Small intestine (tissue), 7 donors: Measurements from ENCODE around the gene PACSIN1. TPM values are rescaled to one million over a fixed set of nuclear protein-coding genes. Genes with fewer than 3 reads are reported as not detected.

Experiments used
- DNase-seq, 2 donors: peaks; one replicate each; pipeline versions ENCODE4 v3.0.0 to v3.0.0-alpha.2; 2013
- FAIRE-seq: peaks from 2 replicates; lab custom pipeline; 2012; peaks lifted over from hg19 to GRCh38; lab: Jason Lieb, UNC
- H3K27ac ChIP-seq, 3 donors: one replicate each; pipeline ENCODE4 v1.5.1; 2013; ENCODE audit warnings: low read length in 2 of 3, mild to moderate bottlenecking in 2 of 3, control low read depth in 1 of 3, inconsistent platforms in 1 of 3, low read depth in 1 of 3, moderate library complexity in 1 of 3
- H3K27me3 ChIP-seq, 3 donors: one replicate each; pipeline ENCODE4 v1.6.1; 2013; ENCODE audit warnings: low read length in 3 of 3, inconsistent platforms in 1 of 3; ENCODE audit not compliant: control insufficient read depth in 3 of 3, insufficient read depth in 3 of 3
- H3K36me3 ChIP-seq, 3 donors: one replicate each; pipeline ENCODE4 v1.6.1; 2013; ENCODE audit warnings: low read length in 3 of 3, inconsistent platforms in 1 of 3, low read depth in 1 of 3, mild to moderate bottlenecking in 1 of 3, moderate library complexity in 1 of 3; ENCODE audit not compliant: control insufficient read depth in 3 of 3, insufficient read depth in 2 of 3
- H3K4me1 ChIP-seq, 3 donors: one replicate each; pipeline ENCODE4 v1.6.1; 2013; ENCODE audit warnings: low read length in 2 of 3, inconsistent platforms in 1 of 3, low read depth in 1 of 3, mild to moderate bottlenecking in 1 of 3, moderate library complexity in 1 of 3; ENCODE audit not compliant: control insufficient read depth in 3 of 3, insufficient read depth in 2 of 3
- H3K4me3 ChIP-seq, 3 donors: one replicate each; pipeline ENCODE4 v1.5.1; 2013; ENCODE audit warnings: low read length in 3 of 3, control low read depth in 1 of 3, inconsistent platforms in 1 of 3, low read depth in 1 of 3, mild to moderate bottlenecking in 1 of 3, moderate library complexity in 1 of 3
- H3K9me3 ChIP-seq, 2 donors: one replicate each; pipeline ENCODE4 v1.6.1; 2013; ENCODE audit warnings: low read depth in 1 of 2, low read length in 1 of 2; ENCODE audit not compliant: control insufficient read depth in 2 of 2, insufficient read depth in 1 of 2
- WGBS, 3 donors: extraction: QIAGEN DNeasy Blood & Tissue Kit; methylation state at CpG; one replicate each; pipeline ENCODE4 v1.1.7; 2013; 5-methylcytosine and 5-hydroxymethylcytosine counted together
- polyA plus RNA-seq, 4 donors: library from polyadenylated mRNA; stranded (reverse) in 3 of 4; unstranded in 1 of 4; fragments of 200-250 nt in 3 of 4; fragments of 120-200 nt in 1 of 4; gene quantifications; one replicate each; pipeline versions ENCODE4 v1.2.1 to v1.2.3, GENCODE V29; 2013
- donor health status: healthy with polysubstance abuse.
- donor health status: control.
- donor health status: control.
- donor health status: Bipolar disorder and iron deficiency.
- donor health status: healthy.

The PACSIN1 gene
- polyA plus RNA-seq, 4 donors: 0.19 to 1.6 TPM; not detected in 2

DNA sequence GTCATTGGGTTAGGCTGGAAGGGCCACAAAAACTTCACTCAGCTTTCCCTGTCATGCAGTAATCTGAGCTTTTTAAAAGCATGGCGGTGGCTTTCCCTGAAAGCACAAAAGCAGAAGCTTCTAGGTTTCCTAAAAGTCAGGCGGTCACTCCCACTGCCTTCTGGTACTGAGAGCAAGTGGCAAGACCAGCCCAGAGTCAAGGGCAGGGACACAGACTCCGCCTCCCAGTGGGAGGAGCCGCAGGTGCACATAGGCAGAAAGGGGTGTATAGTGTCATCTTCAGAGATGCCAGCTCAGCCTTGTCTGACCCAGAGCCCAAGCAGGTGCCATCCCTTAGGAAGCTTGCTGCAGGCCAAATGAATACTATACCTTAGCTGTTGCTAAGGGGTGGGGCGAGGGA, 18.0 kb upstream of the PACSIN1 start:
- H3K27me3 ChIP-seq: no peaks in the 10 kb centered on the region
- 67 to 75% (median 72%) methylated on average over 5 of the region's 5 CpGs for WGBS, 3 donors

DNA sequence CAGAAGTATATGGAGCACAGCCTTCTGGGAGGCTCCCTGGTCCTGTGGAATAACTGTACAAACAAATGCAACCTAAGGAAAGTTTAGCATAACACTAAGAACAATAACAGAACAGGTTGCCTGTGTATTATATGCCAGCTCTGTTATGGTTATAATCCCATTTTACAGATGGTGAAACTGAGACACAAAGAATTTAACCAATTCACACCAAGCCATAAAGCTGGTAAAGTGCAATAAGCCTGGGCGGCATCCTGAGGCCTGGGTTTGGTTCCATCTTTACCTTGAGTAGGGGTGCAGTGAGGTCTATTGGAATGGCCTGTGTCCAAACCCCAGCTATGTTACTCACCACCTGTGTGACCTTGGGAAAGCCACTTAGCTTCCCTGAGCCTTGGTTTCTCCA, 14.7 kb upstream of the PACSIN1 start:
- Histone ChIP-seq H3K9me3 (peaks cover 0 to 3% of the 10 kb centered on the region in 2 donors), H3K36me3 (no peaks in the 10 kb centered on the region), H3K27me3 (no peaks in the 10 kb centered on the region), H3K4me1 (no peaks in the 10 kb centered on the region), H3K27ac (no peak overlapping the region), H3K4me3 (no peak overlapping the region)
- DNase-seq (no peak), FAIRE-seq (no peak)
- WGBS, 3 donors: 94 to 100% (median 95%) methylated on average over 1 of the region's 1 CpG

More for the DNA sequence above, 18.0 kb upstream of the PACSIN1 start:
- Histone ChIP-seq H3K4me3 (no peak overlapping the region), H3K4me1 (no peaks in the 10 kb centered on the region), H3K36me3 (no peaks in the 10 kb centered on the region), H3K9me3 (peaks cover 0 to 3% of the 10 kb centered on the region in 2 donors), H3K27ac (no peak overlapping the region)
- DNase-seq (no peak), FAIRE-seq (no peak)

DNA sequence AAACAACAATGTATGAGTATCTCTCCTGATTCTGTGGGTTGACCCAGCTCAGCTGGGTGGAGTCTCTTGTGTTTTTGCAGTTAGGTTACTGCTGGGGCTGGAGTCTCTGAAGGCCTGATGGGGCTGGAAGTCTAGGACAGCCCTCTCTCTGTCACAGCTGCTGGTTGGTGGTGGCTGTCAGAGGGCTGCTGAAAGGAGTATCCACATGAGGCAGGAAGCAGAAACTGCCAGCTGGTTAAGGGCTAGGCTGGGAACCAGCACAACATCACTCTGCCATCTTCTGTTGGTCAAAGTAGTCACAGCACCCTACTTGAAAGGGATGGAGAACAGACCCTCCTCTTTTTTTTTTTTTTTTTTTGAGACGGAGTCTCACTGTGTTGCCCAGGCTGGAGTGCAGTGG, 10.0 kb upstream of the PACSIN1 start:
- 71% methylated on average over 1 of the region's 1 CpG; no CpG with 5 or more reads in 2 of the 3 donors for WGBS, 3 donors
- Histone ChIP-seq H3K4me3 (no peak overlapping the region), H3K9me3 (peaks cover 0 to 3% of the 10 kb centered on the region in 2 donors), H3K27ac (no peak overlapping the region), H3K27me3 (no peaks in the 10 kb centered on the region), H3K36me3 (no peaks in the 10 kb centered on the region), H3K4me1 (no peaks in the 10 kb centered on the region)
- FAIRE-seq (no peak), DNase-seq (no peak)

DNA sequence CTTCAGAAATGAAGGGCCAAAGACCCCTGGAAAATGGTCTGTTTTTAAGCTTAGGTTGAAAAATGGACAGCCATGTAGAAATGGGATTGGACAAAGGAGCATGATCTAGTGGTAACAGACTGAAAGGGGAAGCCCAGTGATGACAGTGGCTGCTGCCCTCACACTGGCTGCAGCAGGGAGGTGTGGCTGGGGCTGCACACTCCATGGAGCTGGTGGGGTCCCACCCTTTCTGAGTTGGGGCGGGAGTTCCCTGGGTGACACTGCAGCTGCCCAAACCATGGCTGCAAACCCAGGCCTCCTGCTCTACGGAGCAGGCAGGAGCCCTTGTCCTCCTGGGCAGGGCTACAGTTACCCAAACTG, 8.5 kb upstream of the PACSIN1 start:
- Histone ChIP-seq H3K4me1 (no peaks in the 10 kb centered on the region), H3K27ac (no peak overlapping the region), H3K9me3 (no peaks in the 10 kb centered on the region), H3K27me3 (no peaks in the 10 kb centered on the region), H3K36me3 (no peaks in the 10 kb centered on the region), H3K4me3 (no peak overlapping the region)
- DNase-seq (no peak), FAIRE-seq (no peak)
- 69 to 75% (median 70%) methylated on average over 2 of the region's 2 CpGs for WGBS, 3 donors

DNA sequence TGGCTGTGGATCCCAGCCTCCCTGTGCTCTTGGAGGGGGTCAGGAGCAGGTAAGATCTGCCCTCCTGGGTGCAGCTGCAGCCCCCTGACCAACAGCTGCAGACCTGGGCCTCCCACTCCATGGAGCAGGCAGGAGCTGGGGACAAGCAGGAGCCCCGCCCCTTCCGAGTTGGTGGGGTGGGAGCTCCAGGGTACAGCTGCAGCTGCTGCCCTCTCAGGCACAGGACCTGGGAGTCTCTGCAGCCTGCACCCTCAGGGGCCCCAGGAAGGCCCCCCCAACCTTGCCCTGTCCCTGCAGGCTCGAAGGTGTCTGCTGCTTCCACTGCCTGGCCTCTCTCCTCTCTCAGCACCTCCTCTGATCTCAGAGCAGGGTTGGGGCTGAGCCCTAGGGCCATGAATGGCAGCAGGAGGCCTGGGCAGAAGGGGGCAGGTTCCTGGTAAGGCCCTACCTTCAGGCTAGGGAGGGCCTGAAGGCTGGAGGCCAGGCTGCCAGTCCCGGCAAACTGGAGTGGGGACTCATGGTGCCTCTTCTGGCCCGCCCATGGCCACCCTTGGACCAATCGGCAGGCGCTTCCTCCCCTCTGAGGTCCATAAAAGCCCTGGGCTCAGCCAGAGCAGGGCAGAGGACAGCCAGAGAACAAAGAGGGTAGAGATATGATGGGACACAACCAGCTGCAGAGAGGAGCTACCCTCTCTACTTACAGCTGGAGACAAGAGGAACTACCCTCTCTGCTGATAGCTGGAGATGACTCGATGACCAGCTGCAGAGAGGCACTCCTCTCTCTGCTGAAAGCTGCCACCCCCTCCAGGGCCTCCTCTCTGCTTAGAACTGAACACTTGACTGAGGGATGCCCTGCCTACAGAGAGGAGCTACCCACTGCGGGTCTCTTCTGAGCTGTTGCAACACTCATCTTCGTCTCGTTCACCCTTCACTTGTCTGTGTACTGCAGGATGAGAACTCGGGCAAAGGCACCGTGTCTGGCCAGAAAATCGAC, 7.8 kb upstream of the PACSIN1 start:
- WGBS, 3 donors: 73 to 81% (median 80%) methylated on average over 9 to 14 of the region's 14 CpGs
- Histone ChIP-seq H3K4me3 (no peak overlapping the region), H3K27ac (no peak overlapping the region), H3K27me3 (no peaks in the 10 kb centered on the region), H3K4me1 (peaks cover 0 to 3% (median 0%) of the 10 kb centered on the region in 3 donors), H3K9me3 (no peaks in the 10 kb centered on the region), H3K36me3 (no peaks in the 10 kb centered on the region)
- no peak for DNase-seq
- no peak for FAIRE-seq

DNA sequence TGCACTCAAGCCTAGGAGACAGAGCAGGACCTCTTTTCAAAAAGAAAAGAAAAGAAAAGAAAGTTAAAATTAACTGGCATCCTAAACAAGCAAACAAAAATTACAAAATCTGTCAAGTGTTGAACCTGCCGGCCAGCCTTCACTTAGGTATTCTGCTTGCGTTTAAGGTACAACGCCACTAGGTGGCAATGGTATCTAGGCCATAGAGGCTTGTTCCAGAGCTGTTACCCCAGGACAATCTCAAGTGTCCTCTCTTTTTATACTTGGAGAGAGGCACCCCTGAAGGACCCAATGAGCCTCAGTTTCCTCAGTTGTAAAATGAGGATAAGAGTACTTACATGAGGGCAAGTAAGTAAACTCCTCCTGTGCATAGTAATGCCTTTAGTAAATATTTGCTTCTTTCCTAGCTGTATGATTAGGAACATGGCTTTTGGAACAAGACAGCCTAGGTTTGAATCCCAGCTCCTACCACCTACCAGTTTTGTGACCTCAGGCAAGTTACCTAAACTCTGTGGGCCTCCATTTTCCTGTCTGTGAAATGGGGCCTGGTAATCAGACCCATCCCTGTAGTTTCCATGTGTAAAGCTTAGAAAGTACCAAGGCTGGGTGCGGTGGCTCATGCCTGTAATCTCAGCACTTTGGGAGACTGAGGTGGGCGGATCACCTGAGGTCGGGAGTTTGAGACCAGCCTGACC, 5.8 kb upstream of the PACSIN1 start:
- Histone ChIP-seq H3K4me3 (no peak overlapping the region), H3K36me3 (no peaks in the 10 kb centered on the region), H3K27me3 (peaks cover 0 to 6% (median 0%) of the 10 kb centered on the region in 3 donors), H3K9me3 (no peaks in the 10 kb centered on the region), H3K27ac (no peak overlapping the region), H3K4me1 (peaks cover 0 to 3% (median 0%) of the 10 kb centered on the region in 3 donors)
- no peak for FAIRE-seq
- DNase-seq: peak; percentile 64 to 65
- 44 to 52% (median 47%) methylated on average over 5 to 6 of the region's 6 CpGs for WGBS, 3 donors

DNA sequence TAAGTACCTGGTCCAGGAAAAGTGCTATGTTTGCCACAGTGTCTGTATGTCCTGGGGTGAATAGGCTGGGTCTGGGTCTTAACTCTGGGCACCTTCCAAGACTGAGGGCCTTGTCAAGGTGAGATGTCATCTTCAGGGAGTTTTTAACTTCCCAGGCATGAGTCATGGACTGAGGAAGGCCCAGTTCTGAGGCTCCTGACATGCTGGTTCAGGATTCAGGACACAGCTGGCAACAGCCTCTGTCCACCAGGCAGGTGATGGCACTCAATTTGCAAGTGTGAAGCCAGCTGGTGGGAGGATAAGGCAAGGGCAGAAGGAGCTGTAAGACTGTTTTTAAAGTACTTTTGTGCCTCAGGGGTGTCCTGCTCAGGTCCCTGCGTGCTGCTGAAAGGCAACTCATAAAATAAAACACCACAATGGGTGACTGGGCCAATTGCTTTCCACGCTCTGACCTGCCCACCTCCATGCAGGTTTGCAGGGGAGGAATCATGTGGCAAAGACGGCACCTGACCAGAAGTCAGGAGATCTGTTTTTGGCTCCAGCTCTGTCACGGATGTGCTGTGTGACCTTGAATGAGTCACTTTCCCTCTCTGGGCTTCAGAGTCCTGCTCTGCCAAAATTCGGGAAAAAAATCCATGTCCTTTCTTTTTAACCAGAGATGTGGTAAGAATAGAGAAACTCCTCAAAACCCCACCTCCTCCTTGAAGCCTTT, 4.9 kb upstream of the PACSIN1 start:
- Histone ChIP-seq H3K4me3 (no peak overlapping the region), H3K27me3 (peaks cover 0 to 13% (median 6%) of the 10 kb centered on the region in 3 donors), H3K9me3 (no peaks in the 10 kb centered on the region), H3K36me3 (no peaks in the 10 kb centered on the region), H3K27ac (no peak overlapping the region), H3K4me1 (peaks cover 0 to 3% (median 0%) of the 10 kb centered on the region in 3 donors)
- FAIRE-seq: no peak
- no peak for DNase-seq
- WGBS, 3 donors: 88 to 92% (median 90%) methylated on average over 5 of the region's 5 CpGs

DNA sequence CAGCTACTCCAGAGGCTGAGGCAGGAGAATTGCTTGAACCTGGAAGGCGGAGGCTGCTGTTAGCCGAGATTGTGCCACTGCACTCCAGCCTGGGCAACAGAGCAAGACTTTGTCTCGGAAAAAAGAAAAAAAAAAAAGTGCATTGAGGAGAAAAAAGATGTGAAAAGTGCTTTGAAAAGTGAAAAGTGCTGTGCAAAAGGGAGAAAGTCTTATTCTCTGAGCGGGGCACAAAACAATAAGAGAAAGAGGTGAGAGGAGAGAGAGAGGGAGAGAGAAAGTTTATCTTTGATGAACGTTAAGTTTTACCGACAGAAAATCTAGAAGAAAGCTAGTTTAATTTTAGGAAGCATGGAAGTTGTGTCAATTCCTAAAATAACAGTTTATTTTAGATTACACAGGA, 3.9 kb upstream of the PACSIN1 start:
- Histone ChIP-seq H3K4me1 (peaks cover 0 to 3% (median 0%) of the 10 kb centered on the region in 3 donors), H3K36me3 (no peaks in the 10 kb centered on the region), H3K9me3 (no peaks in the 10 kb centered on the region), H3K4me3 (no peak overlapping the region), H3K27ac (no peak overlapping the region), H3K27me3 (peaks cover 0 to 22% (median 6%) of the 10 kb centered on the region in 3 donors)
- WGBS, 3 donors: 47 to 70% (median 67%) methylated on average over 6 of the region's 6 CpGs
- FAIRE-seq (no peak), DNase-seq (no peak)
